Measurements from ENCODE around the gene BMF. TPM values are rescaled to one million over a fixed set of nuclear protein-coding genes. Genes with fewer than 3 reads are reported as not detected.

BMF gene
- total and polyA plus RNA-seq, 4 experiments from 2014 or later = 0.55 to 13.7 (median 7.1) TPM

- H3K4me1 ChIP-seq (ENCODE audit: insufficient read depth, low read length) = no peaks in the 10 kb centered on the region
Observed at GRCh38 chr15:40062816-40063562, 45.7 kb downstream of the BMF start.

GRCh38 chr15:40061212-40061901, 47.3 kb downstream of the BMF start:
- H3K4me1 Mint-ChIP-seq = peaks cover 6 to 11% (median 8%) of the 10 kb centered on the region in 4 donors
- H3K36me3 ChIP-seq (ENCODE audit: insufficient read depth, low read length) = no peaks in the 10 kb centered on the region
- DNase-seq = no peak
- H3K4me3 Mint-ChIP-seq = no peak overlapping the region
- POLR2A ChIA-PET (ENCODE audit: partially characterized antibody) = no interaction called here
- no peaks in the 10 kb centered on the region for H3K9me3 Mint-ChIP-seq
- no peak overlapping the region for H3K4me3 ChIP-seq (ENCODE audit: low read length in 2 of 2)
- CTCF ChIA-PET (ENCODE audit: partially characterized antibody) = no interaction called here
- H3K27me3 ChIP-seq (ENCODE audit: insufficient read depth, low read length) = no peaks in the 10 kb centered on the region
- no peaks in the 10 kb centered on the region for H3K27me3 Mint-ChIP-seq
- H3K27ac Mint-ChIP-seq = no peak overlapping the region
- H3K36me3 Mint-ChIP-seq = peaks cover 0 to 14% of the 10 kb centered on the region in 2 donors
- no peaks in the 10 kb centered on the region for H3K9me3 ChIP-seq (ENCODE audit: control insufficient read depth in 1 of 2, low read length in 2 of 2)
- H3K4me1 ChIP-seq (ENCODE audit: insufficient read depth, low read length) = no peaks in the 10 kb centered on the region
- no peak overlapping the region for H3K27ac ChIP-seq (ENCODE audit: low read depth, low read length)
- intact Hi-C loops (cut with micrococcal nuclease) = no loop called here

More at GRCh38 chr15:40062816-40063562, 45.7 kb downstream of the BMF start:
- H3K9me3 Mint-ChIP-seq = no peaks in the 10 kb centered on the region
- Histone ChIP-seq H3K9me3 (ENCODE audit: control insufficient read depth in 1 of 2, low read length in 2 of 2) (no peaks in the 10 kb centered on the region), H3K36me3 (ENCODE audit: insufficient read depth, low read length) (no peaks in the 10 kb centered on the region), H3K27ac (ENCODE audit: low read depth, low read length) (no peak overlapping the region), H3K4me3 (ENCODE audit: low read length in 2 of 2) (no peak overlapping the region), H3K27me3 (ENCODE audit: insufficient read depth, low read length) (no peaks in the 10 kb centered on the region)
- H3K27me3 Mint-ChIP-seq = no peaks in the 10 kb centered on the region
- intact Hi-C loops (cut with micrococcal nuclease) = no loop called here
- CTCF ChIA-PET (ENCODE audit: partially characterized antibody) = interaction anchor here (1.2 kb wide), 2 partner anchors 17 to 42 kb away, joined by 4 to 5 read pairs; no protein-coding TSS in a partner anchor
- H3K4me3 Mint-ChIP-seq = no peak overlapping the region
- no peak for DNase-seq
- H3K27ac Mint-ChIP-seq = peak overlapping the region in 1 of 7 donors; percentile 20
- peaks cover 4 to 8% (median 6%) of the 10 kb centered on the region in 4 donors for H3K4me1 Mint-ChIP-seq
- POLR2A ChIA-PET (ENCODE audit: partially characterized antibody) = interaction anchor here (1.3 kb wide), 1 partner anchor 15 kb away, joined by 3 read pairs; no protein-coding TSS in a partner anchor
- peaks cover 0 to 10% of the 10 kb centered on the region in 2 donors for H3K36me3 Mint-ChIP-seq

- Histone ChIP-seq H3K36me3 (ENCODE audit: insufficient read depth, low read length) (no peaks in the 10 kb centered on the region), H3K4me1 (ENCODE audit: insufficient read depth, low read length) (peaks cover 9% of the 10 kb centered on the region), H3K27ac (ENCODE audit: low read depth, low read length) (no peak overlapping the region), H3K27me3 (ENCODE audit: insufficient read depth, low read length) (no peaks in the 10 kb centered on the region), H3K9me3 (ENCODE audit: control insufficient read depth in 1 of 2, low read length in 2 of 2) (no peaks in the 10 kb centered on the region), H3K4me3 (ENCODE audit: low read length in 2 of 2) (no peak overlapping the region)
- intact Hi-C loops (cut with micrococcal nuclease) = no loop called here
- POLR2A ChIA-PET (ENCODE audit: partially characterized antibody) = no interaction called here
- Mint-ChIP-seq H3K4me1 (peaks cover 7 to 16% (median 11%) of the 10 kb centered on the region in 4 donors), H3K27ac (no peak overlapping the region), H3K9me3 (no peaks in the 10 kb centered on the region), H3K27me3 (no peaks in the 10 kb centered on the region), H3K36me3 (peaks cover 0 to 14% of the 10 kb centered on the region in 2 donors), H3K4me3 (no peak overlapping the region)
- CTCF ChIA-PET (ENCODE audit: partially characterized antibody) = interaction anchor here (1.7 to 2.1 kb wide), 2 partner anchors 12 to 47 kb away, joined by 5 to 8 read pairs; no protein-coding TSS in a partner anchor
- no peak for DNase-seq
Observed at GRCh38 chr15:40060236-40060961, 48.3 kb downstream of the BMF start.

- no peaks in the 10 kb centered on the region for H3K9me3 Mint-ChIP-seq
- Histone ChIP-seq H3K27me3 (ENCODE audit: insufficient read depth, low read length) (no peaks in the 10 kb centered on the region), H3K9me3 (ENCODE audit: control insufficient read depth in 1 of 2, low read length in 2 of 2) (no peaks in the 10 kb centered on the region), H3K4me3 (ENCODE audit: low read length in 2 of 2) (no peak overlapping the region), H3K27ac (ENCODE audit: low read depth, low read length) (no peak overlapping the region), H3K4me1 (ENCODE audit: insufficient read depth, low read length) (peaks cover 15% of the 10 kb centered on the region), H3K36me3 (ENCODE audit: insufficient read depth, low read length) (no peaks in the 10 kb centered on the region)
- H3K27me3 Mint-ChIP-seq = no peaks in the 10 kb centered on the region
- no peak overlapping the region for H3K27ac Mint-ChIP-seq
- DNase-seq = no peak
- peaks cover 0 to 14% of the 10 kb centered on the region in 2 donors for H3K36me3 Mint-ChIP-seq
- H3K4me1 Mint-ChIP-seq = peaks cover 13 to 21% (median 16%) of the 10 kb centered on the region in 4 donors
- H3K4me3 Mint-ChIP-seq = no peak overlapping the region
- intact Hi-C loops (cut with micrococcal nuclease) = no loop called here
- CTCF ChIA-PET (ENCODE audit: partially characterized antibody) = interaction anchor here (1.5 to 2.1 kb wide), 4 partner anchors 11 to 47 kb away, joined by 4 to 8 read pairs (median 6); no protein-coding TSS in a partner anchor
- POLR2A ChIA-PET (ENCODE audit: partially characterized antibody) = no interaction called here
Observed at GRCh38 chr15:40059821-40060220, 48.9 kb downstream of the BMF start.

- H3K4me1 ChIP-seq (ENCODE audit: insufficient read depth, low read length) = peaks cover 27% of the 10 kb centered on the region
- Mint-ChIP-seq H3K9me3 (no peaks in the 10 kb centered on the region), H3K27ac (peak overlapping the region in 2 of 7 donors; percentile 22 to 25), H3K4me3 (no peak overlapping the region), H3K36me3 (peaks cover 1 to 14% of the 10 kb centered on the region in 2 donors), H3K4me1 (peaks cover 18 to 34% (median 24%) of the 10 kb centered on the region in 4 donors), H3K27me3 (no peaks in the 10 kb centered on the region)
- intact Hi-C loops (cut with micrococcal nuclease) = no loop called here
- ChIA-PET CTCF (ENCODE audit: partially characterized antibody) (interaction anchor here (0.7 to 2.1 kb wide), 6 partner anchors 10 to 159 kb away, joined by 3 to 8 read pairs (median 4); no protein-coding TSS in a partner anchor), POLR2A (ENCODE audit: partially characterized antibody) (no interaction called here)
- DNase-seq = no peak
- H3K9me3 ChIP-seq (ENCODE audit: control insufficient read depth in 1 of 2, low read length in 2 of 2) = no peaks in the 10 kb centered on the region
- H3K36me3 ChIP-seq (ENCODE audit: insufficient read depth, low read length) = no peaks in the 10 kb centered on the region
- H3K4me3 ChIP-seq (ENCODE audit: low read length in 2 of 2) = no peak overlapping the region
- H3K27ac ChIP-seq (ENCODE audit: low read depth, low read length) = no peak overlapping the region
- no peaks in the 10 kb centered on the region for H3K27me3 ChIP-seq (ENCODE audit: insufficient read depth, low read length)
Observed at GRCh38 chr15:40058476-40059140, 50.1 kb downstream of the BMF start.

GRCh38 chr15:40055576-40056293, 52.9 kb downstream of the BMF start:
- peak overlapping the region in 1 of 8 donors; percentile 80 for H3K4me3 Mint-ChIP-seq
- Histone ChIP-seq H3K9me3 (ENCODE audit: control insufficient read depth in 1 of 2, low read length in 2 of 2) (no peaks in the 10 kb centered on the region), H3K4me3 (ENCODE audit: low read length in 2 of 2) (no peak overlapping the region), H3K4me1 (ENCODE audit: insufficient read depth, low read length) (peaks cover 33% of the 10 kb centered on the region), H3K36me3 (ENCODE audit: insufficient read depth, low read length) (no peaks in the 10 kb centered on the region), H3K27ac (ENCODE audit: low read depth, low read length) (no peak overlapping the region), H3K27me3 (ENCODE audit: insufficient read depth, low read length) (no peaks in the 10 kb centered on the region)
- H3K36me3 Mint-ChIP-seq = peaks cover 1 to 14% of the 10 kb centered on the region in 2 donors
- no peak for DNase-seq
- intact Hi-C loops (cut with micrococcal nuclease) = no loop called here
- ChIA-PET POLR2A (ENCODE audit: partially characterized antibody) (interaction anchor here (1.8 to 2.1 kb wide), 2 partner anchors 19 to 43 kb away, joined by 4 to 7 read pairs; no protein-coding TSS in a partner anchor), CTCF (ENCODE audit: partially characterized antibody) (interaction anchor here (1.3 to 3.1 kb wide), 5 partner anchors 10 to 218 kb away, joined by 4 to 23 read pairs (median 7); no protein-coding TSS in a partner anchor)
- H3K4me1 Mint-ChIP-seq = peaks cover 21 to 52% (median 32%) of the 10 kb centered on the region in 4 donors
- peak overlapping the region in 3 of 7 donors; percentile 46 to 88 (median 65) for H3K27ac Mint-ChIP-seq
- no peaks in the 10 kb centered on the region for H3K9me3 Mint-ChIP-seq
- no peaks in the 10 kb centered on the region for H3K27me3 Mint-ChIP-seq

Data from CD4-positive, alpha-beta memory T cell (primary cell).